Gastroesophageal sphincter (tissue), 4 donors: ENCODE measurements around the gene PIGW. TPM values are rescaled to one million over a fixed set of nuclear protein-coding genes. Genes with fewer than 3 reads are reported as not detected.

ENCODE experiments used
- ATAC-seq: fragments of 150-250 bp; one replicate; pipeline ENCODE4 v1.9.1; 2016; ENCODE audit warnings: mild to moderate bottlenecking, moderate library complexity
- H3K27ac ChIP-seq, 4 donors: fragments of 200-600 bp; sonication (generic) in 3 of 4; 1 replicate in 3 of 4; 2 replicates in 1 of 4; pipeline ENCODE4 v1.5.1; 2016 to 2019
- H3K27me3 ChIP-seq: fragments of 200-600 bp; sonication (generic); one replicate; pipeline ENCODE4 v1.5.1; 2019
- H3K36me3 ChIP-seq, 2 donors: fragments of 200-600 bp; sonication (generic); one replicate each; pipeline ENCODE4 v1.5.1; 2019; ENCODE audit warnings: control low read depth in 1 of 2
- H3K4me1 ChIP-seq, 3 donors: fragments of 200-600 bp; sonication (generic); 1 replicate in 2 of 3; 2 replicates in 1 of 3; pipeline ENCODE4 v1.5.1; 2016 to 2019; ENCODE audit warnings: control low read depth in 2 of 3
- H3K4me3 ChIP-seq, 2 donors: fragments of 200-600 bp; sonication (generic); one replicate each; pipeline ENCODE4 v1.5.1; 2019; ENCODE audit warnings: mild to moderate bottlenecking in 1 of 2, moderate library complexity in 1 of 2
- H3K9me3 ChIP-seq, 3 donors: fragments of 200-600 bp; sonication (generic); one replicate each; pipeline ENCODE4 v1.5.1; 2017 to 2019; ENCODE audit warnings: control low read depth in 2 of 3
- CTCF ChIP-seq, 4 experiments: fragments of 200-600 bp in 2 of 4; fragments of 450-650 bp in 2 of 4; sonication (generic) in 1 of 4; IDR thresholded peaks; one replicate each; pipeline ENCODE4 v1.5.1; 2017 to 2019; ENCODE audit warnings: antibody characterized with exemption in 4 of 4, mild to moderate bottlenecking in 2 of 4, moderate library complexity in 2 of 4
- EP300 ChIP-seq: sonication (generic); formaldehyde crosslinking; IDR thresholded peaks from one replicate; pipeline ENCODE4 v1.6.1; 2017; ENCODE audit warnings: antibody characterized with exemption, mild to moderate bottlenecking
- POLR2A ChIP-seq, 2 donors: fragments of 450-650 bp; IDR thresholded peaks; one replicate each; pipeline ENCODE4 v1.6.1; 2017; ENCODE audit warnings: antibody characterized with exemption in 2 of 2, mild to moderate bottlenecking in 2 of 2, moderate library complexity in 1 of 2
- POLR2AphosphoS5 ChIP-seq: sonication (generic); formaldehyde crosslinking; IDR thresholded peaks from one replicate; pipeline ENCODE4 v1.6.1; 2017; ENCODE audit warnings: antibody characterized with exemption
- WGBS, 2 donors: methylation state at CpG; one replicate each; pipeline ENCODE4 v1.1.5; 2018; ENCODE audit warnings: low coverage in 1 of 2; 5-methylcytosine and 5-hydroxymethylcytosine counted together
- total RNA-seq, 4 donors: library from RNA; depleted of rRNA; stranded (reverse); fragments of >200 nt; gene quantifications; one replicate each; pipeline ENCODE4 v1.1.0, GENCODE V29; 2016

The PIGW gene
- total RNA-seq, 4 donors from 2014 or later, result 3.3 to 5.3 (median 4.4) TPM

GRCh38 chr17:36525113-36525512 lies 9.7 kb upstream of the PIGW start:
- 83% methylated on average over 2 of the region's 2 CpGs; no CpG with 5 or more reads in 1 of the 2 donors for WGBS, 2 donors
- TF ChIP-seq POLR2AphosphoS5, result no peak
- no peak for TF ChIP-seq POLR2A (IDR thresholded peaks at IDR 0.05)
- no peak for TF ChIP-seq EP300
- no peak for TF ChIP-seq CTCF (IDR thresholded peaks at IDR 0.05)
- Histone ChIP-seq H3K36me3 (peaks cover 0 to 87% of the 10 kb centered on the region in 2 donors), H3K4me1 (no peaks in the 10 kb centered on the region), H3K9me3 (no peaks in the 10 kb centered on the region), H3K27me3 (no peaks in the 10 kb centered on the region), H3K4me3 (no peak overlapping the region), H3K27ac (no peak overlapping the region)
- no peak for ATAC-seq

DNA sequence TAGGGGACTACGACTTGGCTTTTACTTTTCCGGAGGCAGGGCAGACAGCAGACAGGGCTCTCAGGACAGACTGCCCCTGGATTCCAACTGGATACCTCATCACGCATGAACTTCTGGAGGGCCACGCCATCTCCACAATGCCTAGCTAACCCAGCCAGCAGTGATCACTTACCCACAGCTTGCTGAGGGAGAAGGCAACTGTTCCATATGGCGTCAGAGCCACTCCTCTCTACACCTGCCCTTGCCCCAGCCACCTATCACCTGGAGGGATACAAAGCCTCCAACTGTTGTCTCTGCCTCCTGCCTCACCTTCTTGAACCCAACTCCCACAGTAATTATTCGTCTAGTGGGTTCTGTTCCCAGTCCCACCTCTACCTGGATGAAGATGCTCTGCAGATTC lies 8.9 kb upstream of the PIGW start:
- H3K27ac ChIP-seq, result no peak overlapping the region
- TF ChIP-seq POLR2A (IDR thresholded peaks at IDR 0.05) (no peak), POLR2AphosphoS5 (no peak), CTCF (IDR thresholded peaks at IDR 0.05) (no peak), EP300 (no peak)
- H3K36me3 ChIP-seq, result peaks cover 0 to 86% of the 10 kb centered on the region in 2 donors

DNA sequence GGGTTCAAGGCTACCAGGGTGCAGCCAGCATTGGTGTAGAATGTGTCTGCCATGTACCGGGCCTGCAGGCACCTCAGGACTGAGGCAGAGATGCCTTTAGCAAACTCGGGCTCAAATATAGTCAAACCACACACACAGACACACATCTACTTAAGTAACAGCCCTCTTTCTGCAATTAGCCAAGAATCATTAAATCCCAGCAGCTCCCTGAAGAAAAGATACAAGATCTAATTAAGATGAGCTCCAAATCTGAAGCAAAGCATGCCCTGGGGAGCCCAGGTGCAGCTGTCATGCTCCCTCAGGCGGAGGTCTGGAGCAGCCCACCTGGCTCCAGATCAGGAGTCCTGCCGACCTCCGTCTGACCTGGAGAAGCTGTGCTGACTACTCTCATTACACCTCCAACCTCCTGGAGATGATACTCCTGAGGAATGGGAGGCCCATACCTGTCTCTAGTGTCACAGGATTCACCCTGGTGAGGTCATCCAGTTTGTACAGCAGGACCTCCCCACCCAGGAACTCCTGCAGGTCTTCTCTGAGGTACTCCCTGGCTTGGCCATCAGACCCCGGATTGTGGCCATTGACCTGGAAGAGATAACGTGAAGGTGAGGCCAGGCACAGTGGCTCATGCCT lies 7.1 kb upstream of the PIGW start:
- Histone ChIP-seq H3K36me3 (peaks cover 0 to 93% of the 10 kb centered on the region in 2 donors), H3K27me3 (no peaks in the 10 kb centered on the region), H3K9me3 (no peaks in the 10 kb centered on the region), H3K27ac (no peak overlapping the region), H3K4me3 (no peak overlapping the region), H3K4me1 (no peaks in the 10 kb centered on the region)
- ATAC-seq, result no peak
- no peak for TF ChIP-seq POLR2A (IDR thresholded peaks at IDR 0.05)
- no peak for TF ChIP-seq CTCF (IDR thresholded peaks at IDR 0.05)
- TF ChIP-seq POLR2AphosphoS5, result no peak
- TF ChIP-seq EP300, result no peak
- 90 to 100% methylated on average over 1 to 3 of the region's 7 CpGs for WGBS, 2 donors

More for the DNA sequence above, 8.9 kb upstream of the PIGW start:
- Histone ChIP-seq H3K4me1 (no peaks in the 10 kb centered on the region), H3K4me3 (no peak overlapping the region), H3K9me3 (no peaks in the 10 kb centered on the region), H3K27me3 (no peaks in the 10 kb centered on the region)
- WGBS, 2 donors, result 93 to 95% methylated on average over 4 to 5 of the region's 6 CpGs
- ATAC-seq, result no peak

DNA sequence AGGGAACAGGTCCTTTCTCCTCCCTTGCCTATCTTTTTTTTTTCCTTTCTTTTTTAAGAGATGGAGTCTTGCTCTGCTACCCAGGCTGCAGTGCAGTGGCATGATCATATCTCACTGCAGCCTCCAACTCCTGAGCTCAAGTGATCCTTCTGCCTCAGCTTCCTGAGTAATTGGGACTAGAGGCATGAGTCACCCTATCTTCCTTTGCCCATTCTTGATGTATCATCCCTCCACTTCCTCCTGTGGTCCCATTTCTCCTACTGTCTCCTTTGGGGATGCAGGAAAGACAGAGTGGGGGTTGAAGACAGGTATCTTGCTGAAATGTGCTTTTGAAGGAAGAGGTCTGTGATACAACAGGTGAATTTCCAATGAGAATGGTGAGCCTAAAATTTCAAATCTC lies 5.7 kb upstream of the PIGW start:
- Histone ChIP-seq H3K36me3 (peaks cover 0 to 87% of the 10 kb centered on the region in 2 donors), H3K27me3 (no peaks in the 10 kb centered on the region), H3K9me3 (no peaks in the 10 kb centered on the region), H3K4me1 (peaks cover 0 to 7% (median 5%) of the 10 kb centered on the region in 3 donors), H3K4me3 (no peak overlapping the region), H3K27ac (no peak overlapping the region)
- TF ChIP-seq POLR2AphosphoS5 (no peak), POLR2A (IDR thresholded peaks at IDR 0.05) (no peak), CTCF (IDR thresholded peaks at IDR 0.05) (no peak), EP300 (no peak)
- no peak for ATAC-seq

GRCh38 chr17:36532435-36532975 lies 2.3 kb upstream of the PIGW start:
- WGBS, 2 donors, result 80% methylated on average over 1 of the region's 2 CpGs; no CpG with 5 or more reads in 1 of the 2 donors
- Histone ChIP-seq H3K36me3 (peaks cover 0 to 53% of the 10 kb centered on the region in 2 donors), H3K27me3 (no peaks in the 10 kb centered on the region), H3K4me3 (no peak overlapping the region), H3K27ac (no peak overlapping the region), H3K9me3 (no peaks in the 10 kb centered on the region), H3K4me1 (peaks cover 0 to 22% (median 5%) of the 10 kb centered on the region in 3 donors)
- TF ChIP-seq CTCF (IDR thresholded peaks at IDR 0.05) (no peak), POLR2A (IDR thresholded peaks at IDR 0.05) (no peak), POLR2AphosphoS5 (no peak), EP300 (no peak)
- no peak for ATAC-seq
